ENCODE data around the gene NEXMIF.
"Not testable (repeated sequence)": the region's sequence is repeated elsewhere in the genome, so short reads cannot be mapped to it uniquely, and the experiment has no call there.

NEXMIF gene

DNA sequence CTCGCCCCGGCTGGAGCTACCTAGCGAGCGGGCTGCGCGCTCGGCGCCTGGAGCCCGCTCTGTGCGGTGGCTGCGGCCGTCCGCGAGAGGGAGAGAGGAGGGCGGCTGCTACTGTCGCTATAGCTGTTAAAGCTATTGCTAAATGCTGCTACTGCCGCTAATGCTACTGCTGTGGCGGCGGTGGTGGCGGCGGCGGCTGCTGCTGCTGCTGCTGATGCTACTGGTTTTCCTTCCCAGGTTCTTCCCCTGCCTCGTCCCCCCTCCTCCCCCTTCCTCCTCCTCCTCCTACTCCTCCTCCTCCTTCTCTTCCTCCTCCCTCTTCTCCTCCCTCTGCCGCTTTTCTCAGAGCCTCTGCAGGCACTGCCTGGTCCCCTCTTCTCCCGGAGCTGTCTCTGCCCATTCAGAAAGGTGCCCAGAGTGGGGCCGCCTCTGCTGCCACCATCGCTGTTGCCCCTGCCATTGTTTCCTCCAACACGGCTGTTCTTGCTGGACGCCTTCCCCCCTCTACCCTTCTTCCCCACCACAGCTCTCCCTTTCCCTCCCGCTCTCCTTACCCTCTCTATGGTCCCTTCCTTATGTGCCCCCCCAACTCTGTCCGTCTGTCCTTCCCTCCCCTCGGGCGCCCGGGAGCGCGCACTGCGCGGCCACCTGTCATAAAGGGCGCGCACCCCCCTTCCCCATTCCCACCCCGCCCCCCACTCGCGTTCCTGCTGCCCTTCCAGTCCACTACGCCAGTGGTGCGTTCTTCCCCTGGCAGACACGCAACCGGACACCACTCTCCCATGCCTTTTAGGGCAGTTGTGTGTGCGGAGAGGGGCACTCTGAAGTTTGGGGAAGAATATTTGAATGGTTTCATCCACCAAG lies at the start of gene NEXMIF:
Gene NEXMIF, minus strand, starts transcription at position 228 of the 864 bp plus-strand sequence.
- no peak for DNase-seq (ENCODE audit: low spot score)

DNA sequence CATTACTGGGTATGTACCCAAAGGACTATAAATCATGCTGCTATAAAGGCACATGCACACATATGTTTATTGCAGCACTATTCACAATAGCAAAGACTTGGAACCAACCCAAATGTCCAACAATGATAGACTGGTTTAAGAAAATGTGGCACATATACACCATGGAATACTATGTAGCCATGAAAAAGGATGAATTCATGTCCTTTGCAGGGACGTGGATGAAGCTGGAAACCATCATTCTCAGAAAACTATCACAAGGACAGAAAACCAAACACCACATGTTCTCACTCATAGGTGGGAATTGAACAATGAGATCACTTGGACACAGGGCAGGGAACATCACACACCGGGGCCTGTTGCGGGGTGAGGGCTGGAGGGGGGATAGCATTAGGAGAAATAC lies 36.7 kb upstream of the NEXMIF start:
- not testable (repeated sequence) for DNase-seq (ENCODE audit: low spot score)

DNA sequence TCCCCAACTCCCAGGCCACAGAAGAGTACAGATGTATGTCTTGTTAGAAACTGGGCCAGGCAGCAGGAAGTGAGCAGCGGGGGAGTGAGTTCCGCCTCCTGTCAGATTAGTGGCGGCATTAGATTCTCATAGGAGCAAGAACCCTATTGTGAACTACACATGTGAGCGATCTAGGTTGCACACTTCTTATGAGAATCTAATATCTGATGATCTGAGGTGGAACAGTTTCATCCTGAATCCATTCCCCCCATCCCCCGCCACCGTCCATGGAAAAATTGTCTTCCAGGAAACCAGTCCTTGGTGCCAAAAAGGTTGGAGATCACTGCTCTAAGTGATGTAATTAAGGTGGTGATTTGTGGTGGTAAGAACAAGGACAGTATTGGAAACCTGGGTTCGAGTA lies 24.5 kb upstream of the NEXMIF start:
- no peak for DNase-seq (ENCODE audit: low spot score)

GRCh38 chrX:74940414-74940813 lies 15.2 kb upstream of the NEXMIF start:
- DNase-seq (ENCODE audit: low spot score), result no peak

DNA sequence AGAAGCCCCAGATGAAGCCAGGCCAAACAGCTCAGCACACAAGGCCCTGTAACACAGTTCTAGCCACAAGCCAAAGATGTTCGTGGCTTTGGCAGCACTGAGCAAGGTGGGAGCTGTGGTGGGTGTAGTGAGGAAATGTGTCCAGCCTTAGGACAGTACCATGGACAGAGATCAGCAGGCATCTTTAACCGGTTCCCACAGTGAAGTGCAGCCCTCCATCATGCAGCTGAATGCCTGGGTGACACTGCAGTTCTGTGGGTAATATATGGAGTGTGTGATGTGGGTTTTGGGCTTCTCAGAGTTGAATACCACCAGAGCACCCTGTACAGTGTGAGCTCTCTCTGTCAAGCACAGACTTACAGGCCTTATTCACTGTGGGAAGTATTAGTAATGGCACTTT lies 6.0 kb upstream of the NEXMIF start:
- DNase-seq (ENCODE audit: low spot score), result peak; percentile 42

- peak; percentile 61 for DNase-seq (ENCODE audit: low spot score)
Measured at GRCh38 chrX:74924449-74925224, 615 bp downstream of the NEXMIF start.

DNA sequence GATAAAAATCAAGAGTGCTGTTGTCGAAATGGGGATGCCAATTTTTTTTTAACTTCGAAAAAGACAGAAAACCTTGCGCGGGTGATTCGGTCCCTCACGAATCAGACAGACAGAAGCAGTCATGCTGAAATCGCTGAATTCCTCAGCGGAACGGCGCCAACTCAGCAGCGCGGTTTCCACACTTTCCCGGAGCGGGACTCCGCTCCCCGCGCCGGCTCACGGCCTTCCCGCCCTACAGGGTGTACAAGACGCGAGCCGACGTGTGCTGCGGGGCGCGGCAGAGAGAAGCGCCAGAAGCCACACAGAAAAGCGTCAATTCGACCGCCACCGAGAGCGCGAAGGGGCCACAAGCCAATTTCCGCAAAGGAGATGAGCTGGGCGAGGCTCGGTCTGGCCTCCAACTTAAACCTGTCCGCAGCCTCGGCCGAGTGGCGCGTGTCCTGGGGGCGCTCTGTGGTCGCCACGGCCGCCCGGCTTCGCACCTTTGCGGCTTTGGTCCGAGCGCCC lies 1.3 kb downstream of the NEXMIF start:
- DNase-seq (ENCODE audit: low spot score), result peak; percentile 48

DNA sequence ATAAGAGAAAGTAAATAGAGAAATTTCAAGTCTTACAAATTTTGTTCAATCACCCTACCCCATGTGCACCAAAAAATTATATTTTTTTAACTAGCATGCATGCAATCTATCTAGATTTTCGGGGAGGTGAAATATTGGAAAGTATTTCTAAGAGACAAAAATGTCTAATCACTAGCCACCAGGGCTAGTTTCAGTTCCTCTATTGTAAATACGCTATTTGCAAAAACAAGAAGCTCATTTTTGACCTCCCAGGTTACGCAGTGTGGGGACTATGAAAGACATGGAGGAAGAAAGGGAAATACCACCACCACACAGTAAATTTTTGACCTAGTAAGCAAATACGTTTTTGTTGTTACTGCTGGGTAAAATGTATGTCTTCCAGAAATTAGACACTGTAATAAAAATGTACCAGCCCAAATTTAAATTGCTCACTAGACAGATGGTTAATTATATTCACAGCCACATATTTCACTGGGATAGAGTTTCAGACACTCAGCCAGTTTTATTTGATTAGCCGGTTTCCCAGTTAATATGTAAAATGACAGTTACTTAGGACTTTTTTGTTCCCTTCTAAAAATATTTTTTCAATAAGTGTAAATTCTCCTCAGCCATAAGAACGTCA lies 2.2 kb downstream of the NEXMIF start:
- DNase-seq (ENCODE audit: low spot score), result no peak

DNA sequence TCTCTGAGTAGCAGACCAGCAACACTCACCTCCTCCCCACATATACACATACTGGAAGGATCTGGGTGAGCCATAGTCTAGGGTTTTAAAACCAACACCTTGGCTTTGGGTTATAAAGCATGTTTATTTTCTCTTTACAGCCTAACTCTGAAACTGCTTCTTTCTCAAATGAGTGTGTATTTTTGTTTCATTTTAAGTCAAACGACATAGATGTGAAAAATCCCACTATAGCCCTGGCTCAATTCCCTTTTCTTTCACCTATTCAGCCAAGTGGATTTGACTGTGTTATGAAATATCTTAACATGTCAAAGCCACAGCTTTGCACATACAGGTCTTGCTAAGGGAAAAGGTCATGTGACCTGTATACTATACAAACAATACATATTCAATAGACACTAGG lies 13.8 kb downstream of the NEXMIF start:
- DNase-seq (ENCODE audit: low spot score), result no peak

GRCh38 chrX:74906417-74906816 lies 18.8 kb downstream of the NEXMIF start:
- no peak for DNase-seq (ENCODE audit: low spot score)

GRCh38 chrX:74902806-74903205 lies 22.4 kb downstream of the NEXMIF start:
- no peak for DNase-seq (ENCODE audit: low spot score)

GRCh38 chrX:74892561-74892960 lies 32.7 kb downstream of the NEXMIF start:
- no peak for DNase-seq (ENCODE audit: low spot score)

- DNase-seq (ENCODE audit: low spot score), result no peak
Measured at GRCh38 chrX:74890676-74891430, 34.4 kb downstream of the NEXMIF start.

DNA sequence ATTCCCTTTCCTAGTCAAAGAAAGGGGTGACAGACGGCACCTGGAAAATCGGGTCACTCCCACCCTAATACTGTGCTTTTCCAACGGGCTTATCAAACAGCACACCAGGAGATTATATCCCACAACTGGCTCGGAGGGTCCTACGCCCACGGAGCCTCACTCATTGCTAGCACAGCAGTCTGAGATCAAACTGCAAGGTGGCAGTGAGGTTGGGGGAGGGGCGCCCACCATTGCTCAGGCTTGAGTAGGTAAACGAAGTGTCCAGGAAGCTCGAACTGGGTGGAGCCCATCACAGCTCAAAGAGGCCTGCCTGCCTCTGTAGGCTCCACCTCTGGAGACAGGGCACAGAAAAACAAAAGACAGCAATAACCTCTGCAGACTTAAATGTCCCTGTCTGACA lies 42.9 kb downstream of the NEXMIF start:
- DNase-seq (ENCODE audit: low spot score), result not testable (repeated sequence)

DNA sequence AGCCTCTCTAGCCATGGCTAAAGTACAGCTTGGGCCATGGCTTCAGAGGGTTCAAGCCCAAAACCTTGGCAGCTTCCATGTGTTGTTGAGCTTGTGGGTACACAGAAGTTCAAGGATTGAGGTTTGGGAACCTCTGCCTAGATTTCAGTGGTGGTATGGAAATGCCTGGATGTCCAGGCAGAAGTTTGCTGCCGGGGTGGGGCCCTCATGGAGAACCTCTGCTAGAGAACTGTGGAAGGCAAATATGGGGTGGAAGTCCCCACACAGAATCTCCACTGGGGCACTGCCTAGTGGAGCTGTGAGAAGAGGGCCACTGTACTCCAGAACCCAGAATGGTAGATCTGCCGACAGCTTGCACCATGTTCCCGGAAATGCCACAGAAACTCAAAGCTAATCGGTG lies 59.5 kb downstream of the NEXMIF start:
- no peak for DNase-seq (ENCODE audit: low spot score)

DNA sequence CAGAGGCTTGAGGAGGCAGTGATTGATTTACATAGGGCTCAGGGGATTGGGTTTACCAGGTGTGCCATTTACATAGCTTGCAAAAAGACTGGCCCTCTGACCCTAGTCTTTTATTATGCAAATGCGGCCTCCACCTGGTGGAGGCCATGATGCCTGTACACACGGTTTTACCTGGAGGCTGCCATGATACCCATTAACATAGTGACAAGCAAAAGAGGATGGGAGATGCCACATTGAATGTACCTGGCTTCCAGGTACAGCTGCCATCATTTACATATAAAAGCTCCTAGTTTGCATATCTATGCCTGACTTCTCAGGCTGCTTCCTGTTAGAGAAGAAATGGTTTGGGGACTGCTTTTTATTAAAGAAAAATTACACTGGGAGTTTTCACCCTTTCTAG lies 72.0 kb downstream of the NEXMIF start:
- DNase-seq (ENCODE audit: low spot score), result no peak

DNA sequence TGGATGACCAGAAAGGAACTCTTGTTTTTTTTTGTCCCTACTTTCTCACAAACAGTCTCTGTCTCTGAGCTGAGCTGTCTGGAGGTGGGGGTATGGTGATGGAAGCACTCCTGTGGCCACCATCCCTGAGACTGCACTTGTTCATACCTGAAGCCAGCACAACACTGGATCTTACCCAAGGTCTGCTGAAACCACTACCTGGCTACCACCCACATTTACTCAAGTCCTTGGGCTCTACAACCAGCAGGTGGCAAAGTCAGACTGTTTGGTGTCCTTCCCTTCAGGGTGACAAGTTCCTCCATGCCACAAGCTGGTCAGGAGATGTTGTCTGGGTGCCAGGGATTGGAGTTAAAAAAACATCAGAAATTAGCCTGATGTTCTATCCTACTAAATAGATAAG lies 89.7 kb downstream of the NEXMIF start:
- no peak for DNase-seq (ENCODE audit: low spot score)

DNA sequence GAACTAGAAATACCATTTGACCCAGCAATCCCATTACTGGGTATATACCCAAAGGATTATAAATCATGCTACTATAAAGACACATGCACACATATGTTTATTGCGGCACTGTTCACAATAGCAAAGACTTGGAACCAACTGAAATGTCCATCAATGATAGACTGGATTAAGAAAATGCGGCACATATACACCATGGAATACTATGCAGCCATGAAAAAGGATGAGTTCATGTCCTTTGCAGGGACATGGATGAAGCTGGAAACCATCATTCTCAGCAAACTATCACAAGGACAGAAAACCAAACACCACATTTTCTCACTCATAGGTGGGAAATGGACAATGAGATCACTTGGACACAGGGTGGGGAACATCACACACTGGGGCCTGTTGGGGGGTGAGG lies 105.5 kb downstream of the NEXMIF start:
- not testable (repeated sequence) for DNase-seq (ENCODE audit: low spot score)

GRCh38 chrX:74814681-74815080 lies 110.6 kb downstream of the NEXMIF start:
- DNase-seq (ENCODE audit: low spot score), result no peak

DNA sequence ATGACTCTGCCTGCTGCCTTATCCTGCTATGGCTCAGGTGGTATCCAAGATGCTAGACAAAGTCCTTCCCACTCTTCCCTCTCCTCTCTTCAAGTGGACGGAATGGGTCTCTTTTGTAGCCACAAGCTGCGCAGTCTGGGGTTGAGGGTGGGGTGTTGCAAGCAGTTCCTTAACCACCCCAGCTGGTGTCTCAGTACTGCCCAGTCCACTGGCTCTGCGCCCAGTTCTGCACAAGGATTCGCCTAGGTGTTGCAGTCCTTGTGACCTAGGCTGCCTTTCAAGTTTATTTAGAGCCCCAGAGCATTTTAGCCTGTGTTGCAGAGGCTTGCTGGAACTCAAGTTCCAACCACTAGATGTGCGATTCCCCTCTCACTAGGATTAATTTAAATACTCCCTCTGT lies 120.7 kb downstream of the NEXMIF start:
- no peak for DNase-seq (ENCODE audit: low spot score)

- DNase-seq (ENCODE audit: low spot score), result no peak
Measured at GRCh38 chrX:74800062-74800461, 125.2 kb downstream of the NEXMIF start.

GRCh38 chrX:74797338-74797887 lies 127.8 kb downstream of the NEXMIF start:
- no peak for DNase-seq (ENCODE audit: low spot score)
